ENCODE data around the gene RNASEH2B.

The RNASEH2B gene

GRCh38 chr13:50942630-50943311, 33.2 kb downstream of the RNASEH2B start:
- no peak for DNase-seq

- DNase-seq: no peak
Observed at GRCh38 chr13:50945669-50946068, 36.1 kb downstream of the RNASEH2B start.

- no peak for DNase-seq
Observed at GRCh38 chr13:50948601-50949000, 39.0 kb downstream of the RNASEH2B start.

GRCh38 chr13:50950849-50951248, 41.3 kb downstream of the RNASEH2B start:
- no peak for DNase-seq

- DNase-seq: no peak
Observed at GRCh38 chr13:50951366-50951765, 41.8 kb downstream of the RNASEH2B start.

- no peak for DNase-seq
Observed at GRCh38 chr13:50955241-50955640, 45.6 kb downstream of the RNASEH2B start.

GRCh38 chr13:50955798-50956197, 46.2 kb downstream of the RNASEH2B start:
- DNase-seq: no peak

- DNase-seq: no peak
Observed at GRCh38 chr13:50957620-50958019, 48.0 kb downstream of the RNASEH2B start.

- no peak for DNase-seq
Observed at GRCh38 chr13:50969691-50970090, 60.1 kb downstream of the RNASEH2B start.

GRCh38 chr13:50970956-50971355, 61.4 kb downstream of the RNASEH2B start:
- DNase-seq: no peak

- DNase-seq: no peak
Observed at GRCh38 chr13:50974268-50974667, 64.7 kb downstream of the RNASEH2B start.

GRCh38 chr13:50979187-50979586, 69.6 kb downstream of the RNASEH2B start:
- no peak for DNase-seq

GRCh38 chr13:50981686-50982085, 72.1 kb downstream of the RNASEH2B start:
- DNase-seq: no peak

- no peak for DNase-seq
Observed at GRCh38 chr13:50989476-50989875, 79.9 kb downstream of the RNASEH2B start.

- DNase-seq: no peak
Observed at GRCh38 chr13:50990065-50990817, 80.7 kb downstream of the RNASEH2B start.

GRCh38 chr13:50990818-50991506, 81.4 kb downstream of the RNASEH2B start:
- no peak for DNase-seq

- DNase-seq: no peak
Observed at GRCh38 chr13:50991579-50992521, 82.3 kb downstream of the RNASEH2B start.

GRCh38 chr13:50993371-50993770, 83.8 kb downstream of the RNASEH2B start:
- no peak for DNase-seq

- DNase-seq: no peak
Observed at GRCh38 chr13:50993934-50994333, 84.3 kb downstream of the RNASEH2B start.

GRCh38 chr13:50994651-50995050, 85.1 kb downstream of the RNASEH2B start:
- DNase-seq: no peak

GRCh38 chr13:50995854-50996253, 86.3 kb downstream of the RNASEH2B start:
- DNase-seq: no peak

GRCh38 chr13:50998326-50998725, 88.7 kb downstream of the RNASEH2B start:
- no peak for DNase-seq

GRCh38 chr13:50999641-51000040, 90.0 kb downstream of the RNASEH2B start:
- DNase-seq: no peak
